NCI-H2196 treated with DMSO at 0.1 percent for 48 hours (cell line): Measurements from ENCODE around the gene IPO4.
"Not testable (repeated sequence)": the region's sequence is repeated elsewhere in the genome, so short reads cannot be mapped to it uniquely, and the experiment has no call there.

Experiments
- DNase-seq: peaks from one replicate; lab custom pipeline; 2025; ENCODE audit not compliant: unreplicated experiment; lab: John Stamatoyannopoulos, UW

IPO4 gene

GRCh38 chr14:24215495-24216344 is 27.1 kb upstream of the IPO4 start, which contains the start of gene MDP1:
TSS of gene MDP1 (minus strand) at chr14:24216066. CDS start at chr14:24215955, 111 bp downstream.
- DNase-seq: peak; percentile 60

GRCh38 chr14:24213866-24214662 is 25.4 kb upstream of the IPO4 start:
- no peak for DNase-seq

- DNase-seq: peak; percentile 96
Observed at GRCh38 chr14:24212924-24213865, 24.6 kb upstream of the IPO4 start, which contains the start of gene CHMP4A. TSS of gene CHMP4A (minus strand) at chr14:24213488. CDS start at chr14:24213439, 49 bp downstream.

GRCh38 chr14:24211311-24211710 is 22.7 kb upstream of the IPO4 start:
- no peak for DNase-seq

GRCh38 chr14:24207625-24208024 is 19.0 kb upstream of the IPO4 start:
- no peak for DNase-seq

- DNase-seq: no peak
Observed at GRCh38 chr14:24207104-24207551, 18.5 kb upstream of the IPO4 start.

GRCh38 chr14:24206260-24207103 is 17.9 kb upstream of the IPO4 start:
- DNase-seq: no peak

- no peak for DNase-seq
Observed at GRCh38 chr14:24204163-24205146, 15.8 kb upstream of the IPO4 start.

- DNase-seq: not testable (repeated sequence)
Observed at GRCh38 chr14:24203249-24203886, 14.8 kb upstream of the IPO4 start.

- not testable (repeated sequence) for DNase-seq
Observed at GRCh38 chr14:24202538-24202937, 13.9 kb upstream of the IPO4 start.

- DNase-seq: no peak
Observed at GRCh38 chr14:24198814-24199524, 10.4 kb upstream of the IPO4 start.

- DNase-seq: no peak
Observed at GRCh38 chr14:24197056-24197450, 8.4 kb upstream of the IPO4 start.

GRCh38 chr14:24196071-24197055 is 7.7 kb upstream of the IPO4 start:
- no peak for DNase-seq

GRCh38 chr14:24195186-24196070 is 6.8 kb upstream of the IPO4 start, which contains the start of gene TM9SF1:
TSS of gene TM9SF1 (minus strand) at chr14:24195441. CDS start at chr14:24195019, 422 bp downstream.
- DNase-seq: peak; percentile 53

GRCh38 chr14:24194873-24195185 is 6.2 kb upstream of the IPO4 start:
- DNase-seq: no peak
